ENCODE measurements around the gene ZFP36L1.

The ZFP36L1 gene

DNA sequence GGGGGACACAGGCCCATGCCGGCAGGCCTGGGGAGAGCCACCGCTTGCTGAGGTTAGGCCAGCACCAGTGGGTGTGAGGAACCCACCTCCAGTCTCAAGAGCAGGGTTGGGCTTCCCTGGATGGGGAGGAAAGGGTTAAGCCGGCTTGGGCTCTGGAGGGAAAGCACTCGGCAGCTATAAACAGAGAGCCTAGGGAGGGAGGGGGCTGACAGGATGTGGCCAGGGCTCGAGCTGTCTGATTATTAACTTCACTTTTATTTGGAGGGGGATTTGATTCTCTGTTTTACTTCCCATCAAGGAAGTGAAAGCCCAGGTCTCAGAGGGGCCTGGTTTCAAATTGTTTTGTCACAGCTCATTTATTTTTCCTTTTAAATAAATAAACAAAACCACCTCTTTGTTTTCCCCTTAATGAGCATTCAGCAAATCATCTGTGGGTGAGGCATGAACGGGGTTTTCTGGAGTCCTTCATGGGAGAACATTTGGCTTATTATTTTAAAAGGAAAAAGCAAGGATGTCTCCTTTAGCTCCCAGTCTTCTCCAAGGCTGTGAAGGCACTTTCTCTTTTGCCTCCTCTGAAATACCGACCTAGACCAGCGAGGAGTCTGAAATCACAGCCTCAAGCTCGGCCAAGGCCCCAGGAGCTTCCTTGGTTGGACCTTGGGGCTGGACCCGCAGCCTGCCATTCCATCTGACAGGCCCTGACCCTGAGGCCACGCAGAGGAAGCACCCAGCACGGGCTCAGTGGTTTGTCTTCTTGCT is 21.9 kb upstream of the ZFP36L1 start:
- H3K27me3 ChIP-seq (ENCODE audit: insufficient read depth, low read length) = no peaks in the 10 kb centered on the region
- no peak overlapping the region for H2AFZ ChIP-seq (ENCODE audit: low read length)
- no peaks in the 10 kb centered on the region for H4K20me1 ChIP-seq (ENCODE audit: insufficient read depth, low read length)
- H3K9me2 ChIP-seq (ENCODE audit: low read depth, low read length) = no peaks in the 10 kb centered on the region
- H3K9ac ChIP-seq (ENCODE audit: low read length) = peak overlapping the region; percentile 72
- TF ChIP-seq EZH2 (IDR thresholded peaks at IDR 0.05; ENCODE audit: borderline replicate concordance, low read length) = no peak
- no peaks in the 10 kb centered on the region for H3K9me3 ChIP-seq (ENCODE audit: low read length)
- no peaks in the 10 kb centered on the region for H3K79me2 ChIP-seq (ENCODE audit: insufficient read depth, low read length)
- peaks cover 63% of the 10 kb centered on the region for H3K4me1 ChIP-seq (ENCODE audit: insufficient read depth, low read length, severe bottlenecking)
- no peaks in the 10 kb centered on the region for H3K36me3 ChIP-seq (ENCODE audit: insufficient read depth, low read length)
- peak overlapping the region; percentile 57 for H3K4me3 ChIP-seq (ENCODE audit: low read depth, low read length, poor library complexity, severe bottlenecking)
- H3K27ac ChIP-seq (ENCODE audit: low read depth, low read length, poor library complexity, severe bottlenecking) = peak overlapping the region; percentile 93
- peak overlapping the region; percentile 78 for H3K4me2 ChIP-seq (ENCODE audit: low read length)
- no peaks in the 10 kb centered on the region for H3F3A ChIP-seq (ENCODE audit: insufficient read depth, low read length)

DNA sequence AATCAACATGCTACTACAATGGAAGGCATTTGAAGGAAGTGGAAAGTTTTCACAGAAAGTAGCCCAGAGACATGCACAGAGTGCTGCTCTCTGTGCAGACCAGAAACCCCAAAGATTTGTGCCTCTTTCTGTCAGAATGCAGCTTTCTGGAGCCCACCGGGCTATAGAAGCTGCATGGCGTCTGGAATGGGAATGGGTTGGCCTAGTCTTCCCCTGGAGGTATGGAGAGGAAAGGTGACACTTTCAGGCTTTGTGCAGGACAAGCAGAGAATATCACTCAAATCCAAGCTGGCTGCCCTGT is 21.3 kb upstream of the ZFP36L1 start:
- H3F3A ChIP-seq (ENCODE audit: insufficient read depth, low read length) = no peaks in the 10 kb centered on the region
- H3K9me3 ChIP-seq (ENCODE audit: low read length) = no peaks in the 10 kb centered on the region
- no peaks in the 10 kb centered on the region for H4K20me1 ChIP-seq (ENCODE audit: insufficient read depth, low read length)
- H2AFZ ChIP-seq (ENCODE audit: low read length) = no peak overlapping the region
- H3K36me3 ChIP-seq (ENCODE audit: insufficient read depth, low read length) = no peaks in the 10 kb centered on the region
- no peaks in the 10 kb centered on the region for H3K27me3 ChIP-seq (ENCODE audit: insufficient read depth, low read length)
- peak overlapping the region; percentile 72 for H3K9ac ChIP-seq (ENCODE audit: low read length)
- H3K79me2 ChIP-seq (ENCODE audit: insufficient read depth, low read length) = no peaks in the 10 kb centered on the region
- peak overlapping the region; percentile 93 for H3K27ac ChIP-seq (ENCODE audit: low read depth, low read length, poor library complexity, severe bottlenecking)
- TF ChIP-seq, protein P1, sequence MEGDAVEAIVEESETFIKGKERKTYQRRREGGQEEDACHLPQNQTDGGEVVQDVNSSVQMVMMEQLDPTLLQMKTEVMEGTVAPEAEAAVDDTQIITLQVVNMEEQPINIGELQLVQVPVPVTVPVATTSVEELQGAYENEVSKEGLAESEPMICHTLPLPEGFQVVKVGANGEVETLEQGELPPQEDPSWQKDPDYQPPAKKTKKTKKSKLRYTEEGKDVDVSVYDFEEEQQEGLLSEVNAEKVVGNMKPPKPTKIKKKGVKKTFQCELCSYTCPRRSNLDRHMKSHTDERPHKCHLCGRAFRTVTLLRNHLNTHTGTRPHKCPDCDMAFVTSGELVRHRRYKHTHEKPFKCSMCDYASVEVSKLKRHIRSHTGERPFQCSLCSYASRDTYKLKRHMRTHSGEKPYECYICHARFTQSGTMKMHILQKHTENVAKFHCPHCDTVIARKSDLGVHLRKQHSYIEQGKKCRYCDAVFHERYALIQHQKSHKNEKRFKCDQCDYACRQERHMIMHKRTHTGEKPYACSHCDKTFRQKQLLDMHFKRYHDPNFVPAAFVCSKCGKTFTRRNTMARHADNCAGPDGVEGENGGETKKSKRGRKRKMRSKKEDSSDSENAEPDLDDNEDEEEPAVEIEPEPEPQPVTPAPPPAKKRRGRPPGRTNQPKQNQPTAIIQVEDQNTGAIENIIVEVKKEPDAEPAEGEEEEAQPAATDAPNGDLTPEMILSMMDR (IDR thresholded peaks at IDR 0.05; ENCODE audit: low read length) = no peak
- TF ChIP-seq EZH2 (IDR thresholded peaks at IDR 0.05; ENCODE audit: borderline replicate concordance, low read length) = no peak
- H3K4me3 ChIP-seq (ENCODE audit: low read depth, low read length, poor library complexity, severe bottlenecking) = peak overlapping the region; percentile 57
- peaks cover 58% of the 10 kb centered on the region for H3K4me1 ChIP-seq (ENCODE audit: insufficient read depth, low read length, severe bottlenecking)
- peak overlapping the region; percentile 78 for H3K4me2 ChIP-seq (ENCODE audit: low read length)
- H3K9me2 ChIP-seq (ENCODE audit: low read depth, low read length) = no peaks in the 10 kb centered on the region

DNA sequence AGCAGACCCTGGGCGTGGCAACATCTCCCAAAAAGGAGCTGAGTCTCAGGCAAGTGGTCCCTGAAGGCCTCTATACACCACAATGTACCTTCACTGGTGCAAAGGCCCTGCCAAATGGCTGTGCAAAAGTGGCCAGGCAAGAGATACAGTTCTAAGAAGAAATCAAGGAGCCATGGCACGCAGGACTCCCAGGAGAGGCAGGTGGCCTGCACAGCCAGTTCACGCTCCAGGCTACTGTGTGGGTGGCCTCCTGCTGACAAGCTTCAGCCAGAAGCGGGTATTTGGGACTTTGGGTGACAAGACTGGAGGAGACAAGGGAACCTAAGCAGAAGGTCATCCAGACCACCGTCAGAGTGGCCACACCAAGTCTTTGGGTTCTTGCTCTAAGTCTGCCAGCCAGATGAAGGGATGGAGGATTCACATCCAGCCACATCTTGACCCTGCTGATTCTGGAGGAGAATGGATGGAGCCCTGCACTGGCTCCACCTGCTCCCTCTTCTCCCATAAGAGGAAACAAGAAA is 20.5 kb upstream of the ZFP36L1 start:
- H3K9ac ChIP-seq (ENCODE audit: low read length) = no peak overlapping the region; the same call in 1 of the 2 replicates
- H3K36me3 ChIP-seq (ENCODE audit: insufficient read depth, low read length) = no peaks in the 10 kb centered on the region
- no peaks in the 10 kb centered on the region for H3K27me3 ChIP-seq (ENCODE audit: insufficient read depth, low read length)
- no peaks in the 10 kb centered on the region for H3K79me2 ChIP-seq (ENCODE audit: insufficient read depth, low read length)
- no peak overlapping the region for H2AFZ ChIP-seq (ENCODE audit: low read length)
- H3K9me2 ChIP-seq (ENCODE audit: low read depth, low read length) = no peaks in the 10 kb centered on the region
- TF ChIP-seq, protein P1 (IDR thresholded peaks at IDR 0.05; ENCODE audit: low read length) = no peak
- TF ChIP-seq EZH2 (IDR thresholded peaks at IDR 0.05; ENCODE audit: borderline replicate concordance, low read length) = no peak
- H3K4me3 ChIP-seq (ENCODE audit: low read depth, low read length, poor library complexity, severe bottlenecking) = no peak overlapping the region
- no peak overlapping the region for H3K4me2 ChIP-seq (ENCODE audit: low read length)
- no peaks in the 10 kb centered on the region for H3K9me3 ChIP-seq (ENCODE audit: low read length)
- H4K20me1 ChIP-seq (ENCODE audit: insufficient read depth, low read length) = no peaks in the 10 kb centered on the region
- peaks cover 57% of the 10 kb centered on the region for H3K4me1 ChIP-seq (ENCODE audit: insufficient read depth, low read length, severe bottlenecking)
- H3K27ac ChIP-seq (ENCODE audit: low read depth, low read length, poor library complexity, severe bottlenecking) = peak overlapping the region; percentile 93
- no peaks in the 10 kb centered on the region for H3F3A ChIP-seq (ENCODE audit: insufficient read depth, low read length)

DNA sequence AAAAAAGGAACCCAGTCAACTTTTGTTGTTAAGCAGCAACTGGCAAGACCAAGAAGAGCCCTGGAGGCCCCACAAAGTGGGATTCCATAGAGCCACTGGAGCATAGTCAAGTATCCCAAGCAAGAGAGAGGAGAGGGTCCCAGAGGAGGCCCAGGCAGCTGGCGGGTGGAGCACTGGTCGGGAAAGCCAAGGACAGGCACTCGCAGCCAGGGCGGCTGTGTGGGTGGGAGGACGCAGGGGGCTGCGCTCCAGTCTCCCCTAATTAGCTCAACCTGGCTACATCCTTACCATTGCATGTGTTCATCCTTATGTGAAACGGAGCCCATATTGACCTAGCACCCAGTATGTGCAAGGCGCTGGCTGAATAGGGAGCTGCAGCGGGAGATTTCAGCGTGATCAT is 18.3 kb upstream of the ZFP36L1 start:
- Histone ChIP-seq H3K9ac (ENCODE audit: low read length) (no peak overlapping the region), H3K27ac (ENCODE audit: low read depth, low read length, poor library complexity, severe bottlenecking) (no peak overlapping the region), H3K4me2 (ENCODE audit: low read length) (no peak overlapping the region), H3K4me3 (ENCODE audit: low read depth, low read length, poor library complexity, severe bottlenecking) (no peak overlapping the region), H2AFZ (ENCODE audit: low read length) (no peak overlapping the region), H3K9me3 (ENCODE audit: low read length) (no peaks in the 10 kb centered on the region), H3K79me2 (ENCODE audit: insufficient read depth, low read length) (no peaks in the 10 kb centered on the region), H3K36me3 (ENCODE audit: insufficient read depth, low read length) (no peaks in the 10 kb centered on the region), H4K20me1 (ENCODE audit: insufficient read depth, low read length) (no peaks in the 10 kb centered on the region), H3K9me2 (ENCODE audit: low read depth, low read length) (no peaks in the 10 kb centered on the region), H3F3A (ENCODE audit: insufficient read depth, low read length) (no peaks in the 10 kb centered on the region), H3K4me1 (ENCODE audit: insufficient read depth, low read length, severe bottlenecking) (peaks cover 56% of the 10 kb centered on the region), H3K27me3 (ENCODE audit: insufficient read depth, low read length) (no peaks in the 10 kb centered on the region)
- TF ChIP-seq EZH2 (IDR thresholded peaks at IDR 0.05; ENCODE audit: borderline replicate concordance, low read length) = no peak
- TF ChIP-seq, protein P1 (IDR thresholded peaks at IDR 0.05; ENCODE audit: low read length) = no peak

Measured in OCI-LY1 (cell line).